Keratinocyte (primary cell): ENCODE measurements around the gene CGNL1. TPM values are rescaled to one million over a fixed set of nuclear protein-coding genes. Genes with fewer than 3 reads are reported as not detected.

Source experiments
- DNase-seq: peaks from one replicate; pipeline ENCODE4 v3.0.0-alpha.2; 2011; ENCODE audit warnings: low read depth, missing footprints, low spot score
- FAIRE-seq: peaks from 2 replicates; lab custom pipeline; 2011; peaks lifted over from hg19 to GRCh38; lab: Jason Lieb, UNC
- H2AFZ ChIP-seq: 2 replicates; pipeline ENCODE4 v1.6.0; 2012; ENCODE audit warnings: low read length, control low read depth, inconsistent platforms; ENCODE audit not compliant: control insufficient read depth
- H3K27ac ChIP-seq: 2 replicates; pipeline ENCODE4 v1.5.1; 2011; ENCODE audit warnings: low read length; ENCODE audit not compliant: control insufficient read depth, insufficient read depth
- H3K27me3 ChIP-seq: 3 replicates; pipeline ENCODE4 v1.6.0; 2011; ENCODE audit warnings: low read length; ENCODE audit not compliant: control insufficient read depth, insufficient read depth; ENCODE audit errors: extremely low read depth
- H3K36me3 ChIP-seq, 2 experiments: 2 replicates in 1 of 2; 3 replicates in 1 of 2; pipeline ENCODE4 v1.5.1; 2011; ENCODE audit warnings: low read length in 2 of 2, mild to moderate bottlenecking in 1 of 2; ENCODE audit not compliant: control insufficient read depth in 2 of 2, insufficient read depth in 2 of 2; ENCODE audit errors: extremely low read depth in 1 of 2
- H3K4me1 ChIP-seq: 3 replicates; pipeline ENCODE4 v1.5.1; 2011; ENCODE audit warnings: low read length; ENCODE audit not compliant: control insufficient read depth, insufficient read depth; ENCODE audit errors: extremely low read depth
- H3K4me2 ChIP-seq: 3 replicates; pipeline ENCODE4 v1.6.0; 2011; ENCODE audit warnings: low read depth, low read length; ENCODE audit not compliant: control insufficient read depth, insufficient read depth; ENCODE audit errors: extremely low read depth
- H3K4me3 ChIP-seq, 3 experiments: fragments of 200-600 bp in 1 of 3; sonication (generic) in 1 of 3; 2 replicates in 2 of 3; 3 replicates in 1 of 3; pipeline ENCODE4 v1.5.1; 2011 to 2016; ENCODE audit warnings: low read length in 3 of 3, mild to moderate bottlenecking in 3 of 3, control low read depth in 2 of 3, inconsistent platforms in 1 of 3, low read depth in 1 of 3, mixed read lengths in 1 of 3, mixed run types in 1 of 3, moderate library complexity in 1 of 3; ENCODE audit not compliant: control insufficient read depth in 2 of 3, insufficient read depth in 2 of 3; ENCODE audit errors: extremely low read depth in 1 of 3
- H3K79me2 ChIP-seq: 2 replicates; pipeline ENCODE4 v1.6.0; 2012; ENCODE audit warnings: low read length; ENCODE audit not compliant: control insufficient read depth, insufficient read depth
- H3K9ac ChIP-seq: 3 replicates; pipeline ENCODE4 v1.6.0; 2011; ENCODE audit warnings: low read length; ENCODE audit not compliant: control insufficient read depth, insufficient read depth; ENCODE audit errors: extremely low read depth
- H3K9me1 ChIP-seq: 3 replicates; pipeline ENCODE4 v1.6.0; 2011; ENCODE audit warnings: low read length; ENCODE audit not compliant: control insufficient read depth, insufficient read depth; ENCODE audit errors: extremely low read depth
- H3K9me3 ChIP-seq: 2 replicates; pipeline ENCODE4 v1.5.1; 2012; ENCODE audit warnings: low read depth, low read length; ENCODE audit not compliant: control insufficient read depth
- H4K20me1 ChIP-seq: 3 replicates; pipeline ENCODE4 v1.6.0; 2011; ENCODE audit warnings: low read length; ENCODE audit not compliant: control insufficient read depth, insufficient read depth; ENCODE audit errors: extremely low read depth
- CTCF ChIP-seq, 3 experiments: IDR thresholded peaks in 1 of 3; conservative IDR thresholded peaks in 1 of 3; optimal IDR thresholded peaks in 1 of 3; 2 replicates in 2 of 3; 3 replicates in 1 of 3; pipeline versions ENCODE3 to v1.5.1; 2011; ENCODE audit warnings: low read length in 3 of 3, mild to moderate bottlenecking in 3 of 3, moderate library complexity in 2 of 3, control low read depth in 1 of 3, inconsistent platforms in 1 of 3; ENCODE audit not compliant: insufficient read depth in 2 of 3; ENCODE audit errors: extremely low read depth in 1 of 3
- EZH2 ChIP-seq: IDR thresholded peaks from one replicate; pipeline ENCODE4 v1.6.1; 2012; ENCODE audit warnings: inconsistent platforms, mild to moderate bottlenecking, low read length, moderate library complexity
- dilution Hi-C: fragments of 300-500 bp; cut with MboI; formaldehyde crosslinking; loops from one replicate; pipeline ENCODE4 v1.7.0; 2020; ENCODE audit warnings: low sequenced_read_pairs; ENCODE audit not compliant: extremely low pct_ligation_motif_present
- polyA plus RNA-seq, 5 experiments: library from polyadenylated mRNA; depleted of rRNA in 3 of 5; stranded (reverse) in 3 of 5; stranded (forward) in 1 of 5; unstranded in 1 of 5; fragments of >200 nt; gene quantifications; 1 replicate in 1 of 5; 2 replicates in 3 of 5; 3 replicates in 1 of 5; pipeline versions ENCODE4 v1.2.1 to v1.2.3, GENCODE V29; 2011 to 2012; ENCODE audit warnings: missing spikeins in 2 of 5, low read depth in 1 of 5, low replicate concordance in 1 of 5

CGNL1 gene
- polyA plus RNA-seq, 1 donor (not counting 4 experiments of a cell fraction or from before 2014, with no cell fraction given) = 0.05 TPM

DNA sequence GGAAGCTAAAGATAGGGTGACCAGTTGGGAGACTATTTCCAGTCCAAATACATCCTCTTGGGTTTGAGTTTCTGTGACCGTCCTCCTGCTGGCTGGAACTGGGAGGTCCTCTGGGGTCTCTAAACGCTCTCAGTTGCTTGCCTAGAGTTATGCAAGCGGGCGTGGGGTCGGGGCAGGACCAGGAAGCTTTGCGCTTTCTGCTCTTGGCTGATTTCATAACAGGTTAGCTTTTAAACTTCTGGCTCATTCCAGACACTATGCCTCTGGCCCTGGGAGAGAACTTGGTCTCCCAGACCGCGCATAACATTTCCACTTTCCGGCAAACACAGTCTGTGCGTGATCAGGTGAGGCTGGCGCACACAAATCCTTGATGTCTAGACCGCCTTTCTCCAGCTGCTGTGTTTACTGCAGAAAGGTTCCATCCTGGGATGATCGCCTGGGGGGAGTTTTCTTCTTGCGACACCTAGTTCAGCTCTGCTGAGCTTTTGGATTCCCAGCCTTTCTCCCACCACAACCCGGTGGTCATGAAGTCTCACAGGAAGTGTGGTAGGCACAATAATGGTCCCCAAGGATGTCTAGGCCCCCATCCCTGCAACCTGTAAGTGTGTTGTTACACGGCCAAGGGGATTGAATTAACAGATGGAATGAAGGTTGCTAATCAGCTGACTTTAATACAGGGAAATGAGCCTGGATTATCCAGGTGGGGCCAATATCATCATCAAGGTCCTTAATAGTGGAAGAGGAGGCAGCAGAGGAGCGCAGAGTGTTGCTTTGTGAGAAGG, 23.6 kb upstream of the CGNL1 start:
- H3K4me2 ChIP-seq = no peak overlapping the region
- no peak overlapping the region for H2AFZ ChIP-seq
- no peaks in the 10 kb centered on the region for H3K27me3 ChIP-seq
- H3K4me3 ChIP-seq = no peak overlapping the region
- H3K36me3 ChIP-seq = no peaks in the 10 kb centered on the region
- no peak for DNase-seq
- TF ChIP-seq EZH2 (no peak), CTCF (optimal IDR thresholded peaks at IDR 0.05 in 1 of 3, IDR thresholded peaks at IDR 0.05 in 1 of 3, conservative IDR thresholded peaks at IDR 0.05 in 1 of 3; ENCODE audit: extremely low read depth in 1 of 3, insufficient read depth in 2 of 3, low read length in 3 of 3) (no peak)
- H3K9ac ChIP-seq = no peak overlapping the region
- H3K4me1 ChIP-seq = peaks cover 11% of the 10 kb centered on the region
- no peaks in the 10 kb centered on the region for H3K9me1 ChIP-seq
- no peaks in the 10 kb centered on the region for H4K20me1 ChIP-seq
- H3K27ac ChIP-seq = no peak overlapping the region
- FAIRE-seq = no peak
- no peaks in the 10 kb centered on the region for H3K9me3 ChIP-seq
- no peaks in the 10 kb centered on the region for H3K79me2 ChIP-seq
- dilution Hi-C loops = no loop called here

- FAIRE-seq = no peak
- dilution Hi-C loops = no loop called here
- no peaks in the 10 kb centered on the region for H3K9me3 ChIP-seq
Measured at GRCh38 chr15:57353317-57353804, 22.9 kb upstream of the CGNL1 start.

More at GRCh38 chr15:57353317-57353804, 22.9 kb upstream of the CGNL1 start:
- H2AFZ ChIP-seq = no peak overlapping the region
- no peaks in the 10 kb centered on the region for H3K27me3 ChIP-seq
- no peak overlapping the region for H3K4me3 ChIP-seq
- no peaks in the 10 kb centered on the region for H4K20me1 ChIP-seq
- no peak overlapping the region for H3K27ac ChIP-seq
- TF ChIP-seq EZH2 = no peak
- TF ChIP-seq CTCF (optimal IDR thresholded peaks at IDR 0.05 in 1 of 3, IDR thresholded peaks at IDR 0.05 in 1 of 3, conservative IDR thresholded peaks at IDR 0.05 in 1 of 3; ENCODE audit: extremely low read depth in 1 of 3, insufficient read depth in 2 of 3, low read length in 3 of 3) = no peak
- no peaks in the 10 kb centered on the region for H3K36me3 ChIP-seq
- no peaks in the 10 kb centered on the region for H3K9me1 ChIP-seq
- peaks cover 11% of the 10 kb centered on the region for H3K4me1 ChIP-seq
- no peaks in the 10 kb centered on the region for H3K79me2 ChIP-seq
- DNase-seq = no peak
- no peak overlapping the region for H3K9ac ChIP-seq
- no peak overlapping the region for H3K4me2 ChIP-seq
